HG03066 (cell line): Measurements from ENCODE around the gene SULT1C2.
"Not testable (repeated sequence)": the region's sequence is repeated elsewhere in the genome, so short reads cannot be mapped to it uniquely, and the experiment has no call there.

Experiments used
- ATAC-seq: cut with Tn5 transposase; IDR thresholded peaks from one replicate; pipeline ENCODE4 v1.9.1; 2021; ENCODE audit warnings: low read depth; ENCODE audit not compliant: unreplicated experiment

Gene SULT1C2

GRCh38 chr2:108288534-108289106 is at the start of gene SULT1C2:
SULT1C2 (plus strand) TSS chr2:108288895; CDS start chr2:108293668, 4,773 bp downstream.
- no peak for ATAC-seq

- ATAC-seq = no peak
Observed at GRCh38 chr2:108239786-108240185, 48.9 kb upstream of the SULT1C2 start, which contains the start of gene SULT1C3. SULT1C3 (plus strand) TSS chr2:108239968; CDS start chr2:108247195, 7,227 bp downstream.

GRCh38 chr2:108240966-108241365 is 47.7 kb upstream of the SULT1C2 start:
- no peak for ATAC-seq

GRCh38 chr2:108243566-108243965 is 45.1 kb upstream of the SULT1C2 start:
- ATAC-seq = no peak

- ATAC-seq = no peak
Observed at GRCh38 chr2:108244667-108245414, 43.9 kb upstream of the SULT1C2 start.

- no peak for ATAC-seq
Observed at GRCh38 chr2:108253106-108253505, 35.6 kb upstream of the SULT1C2 start.

- no peak for ATAC-seq
Observed at GRCh38 chr2:108257757-108258331, 30.9 kb upstream of the SULT1C2 start.

- ATAC-seq = no peak
Observed at GRCh38 chr2:108260773-108261172, 27.9 kb upstream of the SULT1C2 start.

GRCh38 chr2:108262036-108262435 is 26.7 kb upstream of the SULT1C2 start:
- ATAC-seq = no peak

- no peak for ATAC-seq
Observed at GRCh38 chr2:108263401-108263800, 25.3 kb upstream of the SULT1C2 start.

- ATAC-seq = no peak
Observed at GRCh38 chr2:108266218-108266617, 22.5 kb upstream of the SULT1C2 start.

GRCh38 chr2:108267101-108267500 is 21.6 kb upstream of the SULT1C2 start:
- ATAC-seq = no peak

- ATAC-seq = no peak
Observed at GRCh38 chr2:108268001-108268400, 20.7 kb upstream of the SULT1C2 start.

- no peak for ATAC-seq
Observed at GRCh38 chr2:108270346-108270745, 18.3 kb upstream of the SULT1C2 start.

- ATAC-seq = no peak
Observed at GRCh38 chr2:108270768-108271506, 17.8 kb upstream of the SULT1C2 start.

- ATAC-seq = no peak
Observed at GRCh38 chr2:108271691-108272253, 16.9 kb upstream of the SULT1C2 start.

GRCh38 chr2:108278631-108279030 is 10.1 kb upstream of the SULT1C2 start:
- ATAC-seq = no peak

GRCh38 chr2:108279468-108279867 is 9.2 kb upstream of the SULT1C2 start:
- no peak for ATAC-seq

GRCh38 chr2:108280466-108280865 is 8.2 kb upstream of the SULT1C2 start:
- no peak for ATAC-seq

- ATAC-seq = not testable (repeated sequence)
Observed at GRCh38 chr2:108284566-108284965, 4.1 kb upstream of the SULT1C2 start.

GRCh38 chr2:108285616-108286015 is 3.1 kb upstream of the SULT1C2 start:
- ATAC-seq = no peak
